Thymus (tissue), 11 donors: Measurements from ENCODE around the gene CRB2. TPM values are rescaled to one million over a fixed set of nuclear protein-coding genes. Genes with fewer than 3 reads are reported as not detected.

ENCODE experiments used
- DNase-seq, 9 donors: peaks; one replicate each; pipeline ENCODE4 v3.0.0-alpha.2; 2013; ENCODE audit warnings: low spot score in 9 of 9, low read depth in 6 of 9, missing footprints in 1 of 9
- H3K27ac ChIP-seq, 2 donors: one replicate each; pipeline ENCODE4 v1.5.1; 2013; ENCODE audit warnings: control low read depth in 1 of 2, low read depth in 1 of 2, low read length in 1 of 2, mild to moderate bottlenecking in 1 of 2, moderate library complexity in 1 of 2
- H3K27me3 ChIP-seq, 2 donors: one replicate each; pipeline ENCODE4 v1.5.1; 2013; ENCODE audit warnings: low read length in 1 of 2; ENCODE audit not compliant: control insufficient read depth in 2 of 2, insufficient read depth in 1 of 2
- H3K36me3 ChIP-seq, 2 donors: one replicate each; pipeline ENCODE4 v1.5.1; 2013; ENCODE audit warnings: low read length in 1 of 2, mild to moderate bottlenecking in 1 of 2, moderate library complexity in 1 of 2; ENCODE audit not compliant: control insufficient read depth in 2 of 2, insufficient read depth in 2 of 2
- H3K4me1 ChIP-seq, 2 donors: one replicate each; pipeline ENCODE4 v1.5.1; 2013; ENCODE audit warnings: low read length in 2 of 2; ENCODE audit not compliant: control insufficient read depth in 2 of 2, insufficient read depth in 2 of 2
- H3K4me3 ChIP-seq, 2 donors: one replicate each; pipeline ENCODE4 v1.5.1; 2013; ENCODE audit warnings: low read length in 2 of 2, control low read depth in 1 of 2, mild to moderate bottlenecking in 1 of 2
- H3K9me3 ChIP-seq, 2 donors: one replicate each; pipeline ENCODE4 v1.5.1; 2013; ENCODE audit warnings: low read length in 1 of 2, mild to moderate bottlenecking in 1 of 2; ENCODE audit not compliant: control insufficient read depth in 2 of 2, insufficient read depth in 1 of 2
- WGBS: extraction: QIAGEN DNeasy Blood & Tissue Kit; methylation state at CpG from one replicate; pipeline ENCODE4 v1.1.7; 2013; 5-methylcytosine and 5-hydroxymethylcytosine counted together
- polyA plus RNA-seq: library from polyadenylated mRNA; stranded (reverse); fragments of 200-250 nt; gene quantifications from one replicate; pipeline ENCODE4 v1.2.3, GENCODE V29; 2013
- total RNA-seq: library from RNA; stranded (reverse); fragments of 120-200 nt; gene quantifications from one replicate; pipeline ENCODE4 v1.2.4, GENCODE V29; 2013
- donor health status: healthy.

The CRB2 gene
- total and polyA plus RNA-seq, 2 donors = 0.21 to 0.61 TPM

GRCh38 chr9:123418506-123418905, 62.5 kb downstream of the CRB2 start:
- peaks cover 0 to 13% of the 10 kb centered on the region in 2 donors for H3K4me1 ChIP-seq
- 97% methylated on average over 10 of the region's 10 CpGs for WGBS
- H3K27ac ChIP-seq = no peak overlapping the region
- H3K27me3 ChIP-seq = no peaks in the 10 kb centered on the region
- DNase-seq = no peak
- no peaks in the 10 kb centered on the region for H3K9me3 ChIP-seq
- H3K36me3 ChIP-seq = no peaks in the 10 kb centered on the region
- H3K4me3 ChIP-seq = no peak overlapping the region

GRCh38 chr9:123419091-123419490, 63.1 kb downstream of the CRB2 start:
- no peak overlapping the region for H3K27ac ChIP-seq
- DNase-seq = no peak
- no peaks in the 10 kb centered on the region for H3K36me3 ChIP-seq
- H3K4me3 ChIP-seq = no peak overlapping the region
- H3K27me3 ChIP-seq = no peaks in the 10 kb centered on the region
- 98% methylated on average over 4 of the region's 4 CpGs for WGBS
- H3K4me1 ChIP-seq = peaks cover 0 to 13% of the 10 kb centered on the region in 2 donors
- H3K9me3 ChIP-seq = no peaks in the 10 kb centered on the region

GRCh38 chr9:123419721-123420591, 64.0 kb downstream of the CRB2 start:
- Histone ChIP-seq H3K9me3 (no peaks in the 10 kb centered on the region), H3K36me3 (no peaks in the 10 kb centered on the region), H3K27me3 (no peaks in the 10 kb centered on the region), H3K4me1 (peaks cover 0 to 13% of the 10 kb centered on the region in 2 donors), H3K4me3 (no peak overlapping the region), H3K27ac (no peak overlapping the region)
- 88% methylated on average over 31 of the region's 31 CpGs for WGBS
- no peak for DNase-seq

- WGBS = 26% methylated on average over 17 of the region's 17 CpGs
- Histone ChIP-seq H3K27ac (no peak overlapping the region), H3K36me3 (no peaks in the 10 kb centered on the region), H3K4me1 (peaks cover 0 to 13% of the 10 kb centered on the region in 2 donors), H3K9me3 (no peaks in the 10 kb centered on the region), H3K27me3 (no peaks in the 10 kb centered on the region), H3K4me3 (no peak overlapping the region)
- DNase-seq = peak in 1 of 9 donors; percentile 39
Measured at GRCh38 chr9:123420592-123421111, 64.7 kb downstream of the CRB2 start.

GRCh38 chr9:123421186-123421585, 65.2 kb downstream of the CRB2 start:
- H3K4me3 ChIP-seq = no peak overlapping the region
- H3K27ac ChIP-seq = no peak overlapping the region
- no peak for DNase-seq
- no peaks in the 10 kb centered on the region for H3K36me3 ChIP-seq
- 98% methylated on average over 13 of the region's 13 CpGs for WGBS
- H3K9me3 ChIP-seq = no peaks in the 10 kb centered on the region
- no peaks in the 10 kb centered on the region for H3K27me3 ChIP-seq
- peaks cover 0 to 13% of the 10 kb centered on the region in 2 donors for H3K4me1 ChIP-seq

- Histone ChIP-seq H3K27ac (no peak overlapping the region), H3K4me3 (no peak overlapping the region), H3K27me3 (no peaks in the 10 kb centered on the region), H3K9me3 (no peaks in the 10 kb centered on the region), H3K4me1 (peaks cover 0 to 13% of the 10 kb centered on the region in 2 donors), H3K36me3 (no peaks in the 10 kb centered on the region)
- 96% methylated on average over 8 of the region's 8 CpGs for WGBS
- DNase-seq = no peak
Measured at GRCh38 chr9:123421801-123422455, 65.9 kb downstream of the CRB2 start.

- H3K27me3 ChIP-seq = no peaks in the 10 kb centered on the region
- H3K27ac ChIP-seq = no peak overlapping the region
- no peak for DNase-seq
- H3K4me1 ChIP-seq = peaks cover 0 to 13% of the 10 kb centered on the region in 2 donors
- H3K4me3 ChIP-seq = no peak overlapping the region
- H3K9me3 ChIP-seq = no peaks in the 10 kb centered on the region
- 98% methylated on average over 21 of the region's 21 CpGs for WGBS
- no peaks in the 10 kb centered on the region for H3K36me3 ChIP-seq
Measured at GRCh38 chr9:123422635-123423310, 66.8 kb downstream of the CRB2 start.

GRCh38 chr9:123423311-123423640, 67.3 kb downstream of the CRB2 start:
- Histone ChIP-seq H3K4me3 (no peak overlapping the region), H3K27ac (no peak overlapping the region), H3K4me1 (peaks cover 0 to 13% of the 10 kb centered on the region in 2 donors), H3K27me3 (no peaks in the 10 kb centered on the region), H3K36me3 (no peaks in the 10 kb centered on the region), H3K9me3 (no peaks in the 10 kb centered on the region)
- DNase-seq = no peak
- 95% methylated on average over 8 of the region's 8 CpGs for WGBS

- no peaks in the 10 kb centered on the region for H3K27me3 ChIP-seq
- H3K36me3 ChIP-seq = no peaks in the 10 kb centered on the region
- DNase-seq = no peak
- H3K27ac ChIP-seq = no peak overlapping the region
- H3K4me1 ChIP-seq = peaks cover 0 to 13% of the 10 kb centered on the region in 2 donors
- WGBS = 98% methylated on average over 5 of the region's 5 CpGs
- H3K9me3 ChIP-seq = no peaks in the 10 kb centered on the region
- no peak overlapping the region for H3K4me3 ChIP-seq
Measured at GRCh38 chr9:123424131-123424530, 68.1 kb downstream of the CRB2 start.
